ENCODE measurements around the gene TAOK1. TPM values are rescaled to one million over a fixed set of nuclear protein-coding genes. Genes with fewer than 3 reads are reported as not detected.

The TAOK1 gene
- total and polyA plus RNA-seq, 9 of the 15 experiments (the other 6 are each of a cell fraction or from before 2014, with no cell fraction given), result 3.2 to 33.1 (median 16.5) TPM

- TF ChIP-seq, protein P1, sequence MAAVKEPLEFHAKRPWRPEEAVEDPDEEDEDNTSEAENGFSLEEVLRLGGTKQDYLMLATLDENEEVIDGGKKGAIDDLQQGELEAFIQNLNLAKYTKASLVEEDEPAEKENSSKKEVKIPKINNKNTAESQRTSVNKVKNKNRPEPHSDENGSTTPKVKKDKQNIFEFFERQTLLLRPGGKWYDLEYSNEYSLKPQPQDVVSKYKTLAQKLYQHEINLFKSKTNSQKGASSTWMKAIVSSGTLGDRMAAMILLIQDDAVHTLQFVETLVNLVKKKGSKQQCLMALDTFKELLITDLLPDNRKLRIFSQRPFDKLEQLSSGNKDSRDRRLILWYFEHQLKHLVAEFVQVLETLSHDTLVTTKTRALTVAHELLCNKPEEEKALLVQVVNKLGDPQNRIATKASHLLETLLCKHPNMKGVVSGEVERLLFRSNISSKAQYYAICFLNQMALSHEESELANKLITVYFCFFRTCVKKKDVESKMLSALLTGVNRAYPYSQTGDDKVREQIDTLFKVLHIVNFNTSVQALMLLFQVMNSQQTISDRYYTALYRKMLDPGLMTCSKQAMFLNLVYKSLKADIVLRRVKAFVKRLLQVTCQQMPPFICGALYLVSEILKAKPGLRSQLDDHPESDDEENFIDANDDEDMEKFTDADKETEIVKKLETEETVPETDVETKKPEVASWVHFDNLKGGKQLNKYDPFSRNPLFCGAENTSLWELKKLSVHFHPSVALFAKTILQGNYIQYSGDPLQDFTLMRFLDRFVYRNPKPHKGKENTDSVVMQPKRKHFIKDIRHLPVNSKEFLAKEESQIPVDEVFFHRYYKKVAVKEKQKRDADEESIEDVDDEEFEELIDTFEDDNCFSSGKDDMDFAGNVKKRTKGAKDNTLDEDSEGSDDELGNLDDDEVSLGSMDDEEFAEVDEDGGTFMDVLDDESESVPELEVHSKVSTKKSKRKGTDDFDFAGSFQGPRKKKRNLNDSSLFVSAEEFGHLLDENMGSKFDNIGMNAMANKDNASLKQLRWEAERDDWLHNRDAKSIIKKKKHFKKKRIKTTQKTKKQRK (IDR thresholded peaks at IDR 0.05; ENCODE audit: borderline replicate concordance, low read depth, low read length), result no peak
- TF ChIP-seq RHOXF2B (CRISPR knock-in tag; conservative IDR thresholded peaks at IDR 0.05), result no peak
Observed at GRCh38 chr17:29364691-29365090, 25.5 kb upstream of the TAOK1 start (continued).

GRCh38 chr17:29368161-29368560 lies 22.0 kb upstream of the TAOK1 start:
- no peaks in the 10 kb centered on the region for H3K9me3 ChIP-seq (replicated peaks; ENCODE audit: control insufficient read depth, insufficient read depth, low read depth, low read length)
- H4K20me1 ChIP-seq (replicated peaks; ENCODE audit: control insufficient read depth, insufficient read depth, low read length), result no peaks in the 10 kb centered on the region
- BruUV-seq (replicated peaks), result no TSS peak
- no peaks in the 10 kb centered on the region for H3K27me3 ChIP-seq (ENCODE audit: control insufficient read depth in 2 of 2, insufficient read depth in 2 of 2, low read length in 2 of 2)
- H3K27ac ChIP-seq (ENCODE audit: extremely low read depth, low read depth, low read length), result no peak overlapping the region
- H3K9ac ChIP-seq (ENCODE audit: insufficient read depth in 1 of 2, low read depth in 2 of 2, low read length in 2 of 2), result no peak overlapping the region
- CTCF ChIA-PET (ENCODE audit: low intra/inter-chr PET ratio), result interaction anchor here (0.6 kb wide), 1 partner anchor 222 kb away, joined by 3 read pairs; the partner anchor contains the start of gene GIT1
- ATAC-seq (no peak), DNase-seq (ENCODE audit: extremely low read depth in 1 of 4, low spot score in 3 of 4) (no peak), FAIRE-seq (no peak)
- H3K4me2 ChIP-seq (ENCODE audit: insufficient read depth, low read length), result no peak overlapping the region
- intact Hi-C loops (cut with micrococcal nuclease), result no loop called here
- POLR2A ChIA-PET, result no interaction called here
- TF ChIP-seq, protein P2, sequence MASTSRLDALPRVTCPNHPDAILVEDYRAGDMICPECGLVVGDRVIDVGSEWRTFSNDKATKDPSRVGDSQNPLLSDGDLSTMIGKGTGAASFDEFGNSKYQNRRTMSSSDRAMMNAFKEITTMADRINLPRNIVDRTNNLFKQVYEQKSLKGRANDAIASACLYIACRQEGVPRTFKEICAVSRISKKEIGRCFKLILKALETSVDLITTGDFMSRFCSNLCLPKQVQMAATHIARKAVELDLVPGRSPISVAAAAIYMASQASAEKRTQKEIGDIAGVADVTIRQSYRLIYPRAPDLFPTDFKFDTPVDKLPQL (IDR thresholded peaks at IDR 0.05; ENCODE audit: extremely low read depth, insufficient read length), result no peak
- TF ChIP-seq YBX1 (IDR thresholded peaks at IDR 0.05), result no peak
- no peak for TF ChIP-seq ZNF212 (CRISPR knock-in tag; IDR thresholded peaks at IDR 0.05)
- TF ChIP-seq FOXA3 (CRISPR knock-in tag; conservative IDR thresholded peaks at IDR 0.05 in 1 of 2, IDR thresholded peaks at IDR 0.05 in 1 of 2), result no peak
- no peak for TF ChIP-seq ZNF316 (IDR thresholded peaks at IDR 0.05)
- no peak for TF ChIP-seq RBM17 (IDR thresholded peaks at IDR 0.05; ENCODE audit: borderline replicate concordance, low read depth, low read length)
- TF ChIP-seq NFIC (IDR thresholded peaks at IDR 0.05), result no peak
- TF ChIP-seq, protein P3, sequence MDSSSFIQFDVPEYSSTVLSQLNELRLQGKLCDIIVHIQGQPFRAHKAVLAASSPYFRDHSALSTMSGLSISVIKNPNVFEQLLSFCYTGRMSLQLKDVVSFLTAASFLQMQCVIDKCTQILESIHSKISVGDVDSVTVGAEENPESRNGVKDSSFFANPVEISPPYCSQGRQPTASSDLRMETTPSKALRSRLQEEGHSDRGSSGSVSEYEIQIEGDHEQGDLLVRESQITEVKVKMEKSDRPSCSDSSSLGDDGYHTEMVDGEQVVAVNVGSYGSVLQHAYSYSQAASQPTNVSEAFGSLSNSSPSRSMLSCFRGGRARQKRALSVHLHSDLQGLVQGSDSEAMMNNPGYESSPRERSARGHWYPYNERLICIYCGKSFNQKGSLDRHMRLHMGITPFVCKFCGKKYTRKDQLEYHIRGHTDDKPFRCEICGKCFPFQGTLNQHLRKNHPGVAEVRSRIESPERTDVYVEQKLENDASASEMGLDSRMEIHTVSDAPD (CRISPR knock-in tag; IDR thresholded peaks at IDR 0.05), result no peak
- H3K4me1 ChIP-seq (replicated peaks in 1 of 2; ENCODE audit: control insufficient read depth in 2 of 2, insufficient read depth in 2 of 2, low read length in 2 of 2), result no peaks in the 10 kb centered on the region
- no peaks in the 10 kb centered on the region for H3K36me3 ChIP-seq (ENCODE audit: control insufficient read depth, insufficient read depth, low read length)
- H3K4me3 ChIP-seq, result no peak overlapping the region
- no peak overlapping the region for H2AFZ ChIP-seq (ENCODE audit: low read depth, low read length)
- in situ Hi-C loops (cut with MboI), result no loop called here
- H3K9me1 ChIP-seq (ENCODE audit: control insufficient read depth, insufficient read depth, low read length), result no peaks in the 10 kb centered on the region
- H3K79me2 ChIP-seq (ENCODE audit: control insufficient read depth, insufficient read depth, low read length), result no peaks in the 10 kb centered on the region

Measured in K562 (cell line).